AG08396 (cell line): ENCODE data around the gene OR5K4.
"Not testable (repeated sequence)": the region's sequence is repeated elsewhere in the genome, so short reads cannot be mapped to it uniquely, and the experiment has no call there.

Experiments used
- DNase-seq: peaks from one replicate; pipeline ENCODE4 v3.0.0; 2012; ENCODE audit warnings: low spot score, mixed read lengths

Gene OR5K4

DNA sequence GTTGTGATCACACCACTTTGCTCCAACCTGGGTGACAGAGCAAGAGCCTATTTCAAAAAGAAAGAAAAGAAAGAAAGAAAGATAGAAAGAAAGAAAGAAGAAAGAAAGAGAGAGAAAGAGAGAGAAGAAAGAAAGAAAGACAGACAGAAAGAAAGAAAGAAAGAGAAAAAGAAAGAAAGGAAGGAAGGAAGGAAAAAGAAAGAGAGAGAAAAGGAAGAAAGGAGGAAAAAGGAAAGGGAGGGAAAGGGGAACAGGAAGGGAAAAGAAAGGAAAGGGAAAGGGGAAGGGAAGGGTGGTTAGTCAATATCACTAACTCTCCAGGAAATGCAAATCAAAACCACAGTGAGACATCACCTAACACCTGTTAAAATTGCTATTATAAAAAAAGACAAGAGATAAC is 18.2 kb downstream of the OR5K4 start:
- DNase-seq = no peak

DNA sequence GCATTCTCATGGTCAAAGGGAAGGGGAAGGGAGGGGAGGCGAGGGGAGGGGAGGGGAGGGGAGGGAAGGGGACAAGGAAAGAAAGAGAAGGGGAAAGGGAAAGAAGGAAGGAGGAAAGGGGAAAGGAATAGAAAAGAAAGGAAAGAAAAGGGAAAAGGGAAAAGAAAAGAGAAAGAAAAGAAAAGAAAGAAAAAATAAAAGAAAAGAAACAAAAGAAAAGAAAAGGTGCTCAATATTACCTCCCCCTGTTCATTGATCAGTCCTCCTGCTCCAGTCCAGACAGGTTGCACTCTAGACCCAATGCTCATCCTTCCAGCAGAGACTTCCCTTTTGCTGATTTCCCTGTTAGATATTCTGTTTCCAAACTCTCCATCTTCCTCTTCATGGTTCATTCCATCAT is 18.8 kb downstream of the OR5K4 start:
- DNase-seq = no peak

DNA sequence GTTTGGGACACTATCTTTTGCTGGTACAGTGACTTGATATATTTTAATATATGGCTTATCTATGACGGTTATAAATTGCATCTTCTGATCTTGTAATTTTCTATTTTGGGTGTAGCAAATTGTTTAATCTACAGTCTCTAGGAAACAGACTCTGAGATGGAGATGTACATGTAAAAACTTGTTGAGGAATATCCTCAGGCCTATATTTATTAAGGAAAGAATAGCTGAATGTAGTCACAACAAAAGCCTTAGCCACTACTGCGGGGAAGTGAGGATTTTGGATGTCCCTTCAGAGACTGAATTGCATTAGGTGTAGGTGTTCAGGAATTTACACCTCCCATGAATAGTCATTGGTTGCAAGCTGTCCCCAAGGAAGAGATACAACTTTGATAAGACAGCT is 23.0 kb downstream of the OR5K4 start:
- no peak for DNase-seq

DNA sequence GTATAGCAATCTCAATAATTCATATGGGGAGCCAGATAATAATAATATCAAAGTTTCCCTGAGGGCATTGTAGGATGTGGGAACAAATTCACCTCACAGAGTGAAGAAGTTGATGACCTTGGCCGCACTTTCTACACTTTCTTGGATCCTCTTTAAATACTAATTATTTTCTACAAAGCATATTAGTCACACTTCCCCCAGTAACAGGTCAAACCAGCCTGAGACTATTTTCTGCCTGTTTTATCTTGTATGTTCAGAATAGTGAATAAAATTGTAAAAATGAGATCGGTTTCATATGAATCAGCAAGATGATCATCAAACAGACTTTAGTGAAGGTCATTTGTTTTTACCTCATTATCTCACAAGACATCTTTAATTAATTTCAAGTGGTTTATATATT is 34.5 kb downstream of the OR5K4 start:
- no peak for DNase-seq

DNA sequence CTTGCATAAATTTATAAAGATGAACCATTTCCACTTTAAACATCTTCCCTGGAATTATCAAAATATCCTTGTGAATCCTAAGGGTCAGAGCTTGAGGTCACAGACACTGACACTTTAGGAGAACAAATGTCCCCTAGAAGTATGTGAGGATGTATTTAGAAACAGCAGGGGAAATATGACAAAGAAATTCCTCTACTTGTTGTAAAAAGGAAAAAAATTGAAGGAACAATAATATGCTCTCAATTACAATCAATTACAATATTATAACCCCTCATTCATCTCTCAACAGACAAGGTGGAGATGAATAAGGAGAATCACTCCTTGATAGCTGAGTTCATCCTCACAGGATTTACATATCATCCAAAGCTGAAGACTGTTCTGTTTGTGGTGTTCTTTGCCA is 36.7 kb downstream of the OR5K4 start, which contains the start of gene OR5K3:
Gene OR5K3, plus strand, starts transcription at position 301 of the 400 bp plus-strand sequence. Its CDS starts 0 bp downstream, at position 301.
- DNase-seq = no peak

DNA sequence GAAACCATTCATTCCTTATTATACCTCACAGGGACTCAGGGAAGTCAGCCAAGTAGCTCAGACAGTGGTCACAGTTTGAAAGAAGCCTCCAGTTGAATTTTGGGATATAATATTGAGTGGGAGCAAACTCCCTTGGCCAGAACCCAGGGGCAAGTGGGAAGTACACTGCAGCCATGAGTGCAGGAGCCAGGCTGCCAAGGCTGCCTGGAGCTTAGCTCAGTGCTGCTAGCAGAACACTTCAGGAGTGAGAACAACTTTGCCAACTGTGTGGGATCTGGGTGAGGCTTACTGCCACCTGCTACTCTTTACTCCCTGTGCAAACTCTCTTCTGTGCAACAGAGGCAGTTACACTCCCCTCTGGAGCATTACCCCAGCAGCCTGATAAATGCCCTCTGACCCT is 41.4 kb downstream of the OR5K4 start:
- DNase-seq = no peak

DNA sequence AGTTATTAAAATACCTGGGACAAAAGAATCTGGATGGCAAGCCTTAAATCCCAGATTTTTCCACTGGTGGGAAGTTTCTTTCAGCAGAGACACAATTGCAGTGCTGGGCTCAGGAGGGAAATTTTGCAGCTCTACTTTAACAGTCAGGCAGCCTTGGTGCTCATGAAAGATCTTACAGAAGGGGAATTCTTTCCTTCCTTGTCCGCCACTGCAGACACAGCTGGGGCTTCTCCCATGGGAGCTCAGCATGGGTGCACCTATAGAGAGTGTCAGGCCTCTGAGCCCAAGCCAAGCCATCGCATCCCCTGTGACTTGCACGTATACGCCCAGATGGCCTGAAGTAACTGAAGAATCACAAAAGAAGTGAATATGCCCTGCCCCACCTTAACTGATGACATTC is 42.8 kb downstream of the OR5K4 start:
- DNase-seq = not testable (repeated sequence)

DNA sequence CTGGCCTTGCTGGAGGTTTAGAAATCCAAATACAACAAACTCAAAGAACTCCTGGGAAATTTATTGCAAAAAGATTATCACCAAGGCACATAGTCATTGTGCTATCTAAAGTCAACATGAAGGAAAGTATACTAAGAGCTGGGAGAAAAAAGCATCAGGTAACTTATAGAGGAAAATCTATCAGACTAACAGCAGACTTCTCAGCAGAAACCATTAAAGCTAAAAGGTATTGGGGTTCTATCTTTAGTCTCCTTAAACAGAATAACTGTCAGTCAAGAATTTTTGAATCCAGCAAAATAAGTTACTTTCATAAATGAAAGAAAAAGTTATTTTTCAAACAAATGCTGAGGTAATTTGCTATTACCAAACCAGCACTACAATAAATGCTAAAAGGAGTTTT is 44.9 kb downstream of the OR5K4 start:
- no peak for DNase-seq

DNA sequence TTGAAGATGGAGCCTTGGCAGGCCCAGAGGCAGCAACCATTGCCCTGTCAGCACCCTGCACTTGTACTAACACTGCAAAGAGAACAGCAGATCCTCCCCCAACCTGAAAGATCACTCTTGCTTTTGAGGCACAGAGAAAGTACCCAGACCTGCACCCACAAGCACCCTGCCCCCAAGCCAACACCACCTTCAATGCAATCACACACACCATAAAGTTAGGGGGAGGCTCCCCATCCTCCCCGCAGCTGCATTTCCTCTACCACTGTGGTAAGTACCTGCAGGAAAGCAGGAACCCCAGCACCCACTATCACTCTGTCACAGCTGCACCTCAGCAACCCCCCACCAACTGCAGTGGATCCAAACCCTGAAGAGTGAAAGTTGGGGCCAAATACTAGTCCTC is 48.9 kb downstream of the OR5K4 start:
- no peak for DNase-seq

DNA sequence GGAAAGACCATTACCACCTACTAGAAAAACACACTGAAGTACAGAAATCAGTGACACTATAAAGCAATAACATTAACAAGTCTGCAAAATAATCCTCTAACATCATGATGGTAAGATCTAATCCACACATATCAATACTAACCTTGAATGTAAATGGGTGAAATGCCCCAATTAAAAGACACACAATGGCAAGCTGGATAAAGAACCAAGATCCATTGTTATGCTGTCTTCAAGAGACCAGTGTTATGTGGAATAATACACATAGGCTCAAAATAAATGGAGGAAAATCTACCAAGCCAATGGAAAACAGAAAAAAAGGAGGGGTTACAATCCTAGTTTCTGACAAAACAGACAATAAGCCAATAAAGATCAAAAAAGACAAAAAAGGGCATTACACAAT is 50.4 kb downstream of the OR5K4 start:
- DNase-seq = no peak
